MM.1S (cell line): ENCODE results near the gene TMEM178B.

ENCODE experiments used
- CTCF ChIP-seq: fragments of 300-600 bp; sonication (generic); IDR thresholded peaks from 2 replicates; pipeline ENCODE4 v1.5.1; 2016; ENCODE audit warnings: antibody characterized with exemption, low read length, mixed read lengths
- EZH2 ChIP-seq: fragments of 300-600 bp; sonication (generic); optimal IDR thresholded peaks from 2 replicates; pipeline ENCODE3; 2017; ENCODE audit warnings: low read depth, mild to moderate bottlenecking, antibody characterized with exemption, low read length, mixed read lengths
- EZH2phosphoT487 ChIP-seq: fragments of 300-600 bp; sonication (generic); IDR thresholded peaks from 2 replicates; pipeline ENCODE4 v1.6.1; 2018; ENCODE audit warnings: antibody characterized with exemption, low read length

GRCh38 chr7:141320287-141320686, 246.4 kb downstream of the TMEM178B start:
- TF ChIP-seq CTCF (no peak), EZH2 (no peak), EZH2phosphoT487 (no peak)
